ENCODE results near the gene NCK2. TPM values are rescaled to one million over a fixed set of nuclear protein-coding genes. Genes with fewer than 3 reads are reported as not detected.

Gene NCK2
- total and polyA plus RNA-seq, 2 of the 4 experiments (the other 2 are of a cell fraction), result 15.8 to 22.2 TPM

DNA sequence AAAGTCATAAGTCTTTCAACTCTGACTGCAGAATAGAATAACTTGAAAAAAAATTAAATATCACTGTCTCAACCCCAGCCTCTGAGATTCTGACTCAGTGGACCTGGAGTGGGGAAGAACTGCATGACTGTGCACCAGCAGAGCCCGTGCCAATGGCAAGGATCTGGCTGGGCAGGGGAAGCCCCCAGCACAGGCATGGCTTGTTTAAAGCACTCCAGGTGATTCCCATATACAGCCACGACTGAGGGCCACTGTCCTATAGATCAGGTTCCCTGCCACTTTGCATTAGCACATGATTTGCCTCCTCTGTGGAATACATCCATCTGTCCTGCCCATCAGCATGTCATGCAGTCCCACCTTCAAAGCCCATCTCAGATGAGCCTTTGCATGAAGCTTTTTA, 45.9 kb upstream of the NCK2 start:
- POLR2A ChIA-PET (ENCODE audit: unreplicated experiment), result no interaction called here

More for the DNA sequence above, 45.9 kb upstream of the NCK2 start:
- Histone ChIP-seq H4K5ac (ENCODE audit: low read depth, low read length) (no peak overlapping the region), H4K8ac (ENCODE audit: low read depth in 2 of 2, low read length in 2 of 2) (no peak overlapping the region), H3K4ac (ENCODE audit: low read depth, low read length) (no peak overlapping the region), H3K18ac (ENCODE audit: low read depth, low read length) (no peak overlapping the region), H3K9me1 (ENCODE audit: insufficient read depth, low read length) (no peaks in the 10 kb centered on the region), H3K4me3 (ENCODE audit: insufficient read depth, low read depth, low read length) (no peak overlapping the region), H3K4me2 (ENCODE audit: low read depth, low read length) (no peak overlapping the region), H3K27ac (ENCODE audit: insufficient read depth, low read length) (no peak overlapping the region), H2AK9ac (replicated peaks; ENCODE audit: low read depth, low read length, poor library complexity) (no peak overlapping the region), H2BK15ac (ENCODE audit: low read depth, low read length) (no peak overlapping the region), H2BK5ac (ENCODE audit: low read depth, low read length, poor library complexity, severe bottlenecking) (no peak overlapping the region), H3K9ac (ENCODE audit: low read depth, low read length) (no peak overlapping the region), H3K4me1 (ENCODE audit: control insufficient read depth, insufficient read depth, low read length) (no peaks in the 10 kb centered on the region), H2AK5ac (ENCODE audit: low read depth, low read length) (no peak overlapping the region), H2BK120ac (ENCODE audit: low read depth, low read length) (no peak overlapping the region), H2BK20ac (ENCODE audit: low read depth, low read length) (no peak overlapping the region), H3K23ac (ENCODE audit: low read depth, low read length) (no peak overlapping the region), H3K27me3 (ENCODE audit: control insufficient read depth, insufficient read depth, low read length) (peaks cover 16% of the 10 kb centered on the region), H3K36me3 (ENCODE audit: control insufficient read depth, insufficient read depth, low read length) (no peaks in the 10 kb centered on the region), H4K20me1 (ENCODE audit: insufficient read depth, low read length) (no peaks in the 10 kb centered on the region), H3K9me3 (ENCODE audit: control insufficient read depth, insufficient read depth, low read length) (no peaks in the 10 kb centered on the region), H3K14ac (replicated peaks; ENCODE audit: low read depth, low read length) (no peak overlapping the region), H3K79me1 (ENCODE audit: low read depth in 1 of 2, low read length in 2 of 2) (no peaks in the 10 kb centered on the region), H2AFZ (replicated peaks; ENCODE audit: low read length, poor library complexity) (no peak overlapping the region), H4K91ac (ENCODE audit: insufficient read depth, low read depth, low read length) (no peak overlapping the region), H3K56ac (ENCODE audit: extremely low read depth, insufficient read depth, low read length) (no peak overlapping the region)
- DNase-seq (no peak), ATAC-seq (ENCODE audit: low read depth) (no peak)
- CTCF ChIA-PET, result no interaction called here
- in situ Hi-C loops (cut with MboI; ENCODE audit: low sequenced_read_pairs) (no loop called here), intact Hi-C loops (cut with micrococcal nuclease) (no loop called here), dilution Hi-C loops (cut with HindIII; ENCODE audit: low sequenced_read_pairs, unreplicated experiment) (no loop called here)
- no CpG with 5 or more reads among the region's 2 CpGs for WGBS, 2 experiments (ENCODE audit: extremely low coverage in 2 of 2, insufficient read length in 1 of 2)
- no TSS peak for BruUV-seq (replicated peaks)
- TF ChIP-seq BHLHE40 (IDR thresholded peaks at IDR 0.05; ENCODE audit: low read depth, low read length), result no peak
- no peak for TF ChIP-seq FOS (IDR thresholded peaks at IDR 0.05; ENCODE audit: low read depth, low read length)
- TF ChIP-seq, protein P1, sequence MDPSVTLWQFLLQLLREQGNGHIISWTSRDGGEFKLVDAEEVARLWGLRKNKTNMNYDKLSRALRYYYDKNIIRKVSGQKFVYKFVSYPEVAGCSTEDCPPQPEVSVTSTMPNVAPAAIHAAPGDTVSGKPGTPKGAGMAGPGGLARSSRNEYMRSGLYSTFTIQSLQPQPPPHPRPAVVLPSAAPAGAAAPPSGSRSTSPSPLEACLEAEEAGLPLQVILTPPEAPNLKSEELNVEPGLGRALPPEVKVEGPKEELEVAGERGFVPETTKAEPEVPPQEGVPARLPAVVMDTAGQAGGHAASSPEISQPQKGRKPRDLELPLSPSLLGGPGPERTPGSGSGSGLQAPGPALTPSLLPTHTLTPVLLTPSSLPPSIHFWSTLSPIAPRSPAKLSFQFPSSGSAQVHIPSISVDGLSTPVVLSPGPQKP (IDR thresholded peaks at IDR 0.05; ENCODE audit: borderline replicate concordance, low read depth, low read length), result no peak
- no peak for TF ChIP-seq RAD21 (IDR thresholded peaks at IDR 0.05; ENCODE audit: low read length)
- no peak for TF ChIP-seq MAZ (IDR thresholded peaks at IDR 0.05; ENCODE audit: borderline replicate concordance, low read depth, low read length)
- no peak for TF ChIP-seq MXI1 (IDR thresholded peaks at IDR 0.05; ENCODE audit: borderline replicate concordance, low read depth, low read length)
- no peak for TF ChIP-seq MAFK (IDR thresholded peaks at IDR 0.05; ENCODE audit: low read depth, low read length)
- TF ChIP-seq, protein P2, sequence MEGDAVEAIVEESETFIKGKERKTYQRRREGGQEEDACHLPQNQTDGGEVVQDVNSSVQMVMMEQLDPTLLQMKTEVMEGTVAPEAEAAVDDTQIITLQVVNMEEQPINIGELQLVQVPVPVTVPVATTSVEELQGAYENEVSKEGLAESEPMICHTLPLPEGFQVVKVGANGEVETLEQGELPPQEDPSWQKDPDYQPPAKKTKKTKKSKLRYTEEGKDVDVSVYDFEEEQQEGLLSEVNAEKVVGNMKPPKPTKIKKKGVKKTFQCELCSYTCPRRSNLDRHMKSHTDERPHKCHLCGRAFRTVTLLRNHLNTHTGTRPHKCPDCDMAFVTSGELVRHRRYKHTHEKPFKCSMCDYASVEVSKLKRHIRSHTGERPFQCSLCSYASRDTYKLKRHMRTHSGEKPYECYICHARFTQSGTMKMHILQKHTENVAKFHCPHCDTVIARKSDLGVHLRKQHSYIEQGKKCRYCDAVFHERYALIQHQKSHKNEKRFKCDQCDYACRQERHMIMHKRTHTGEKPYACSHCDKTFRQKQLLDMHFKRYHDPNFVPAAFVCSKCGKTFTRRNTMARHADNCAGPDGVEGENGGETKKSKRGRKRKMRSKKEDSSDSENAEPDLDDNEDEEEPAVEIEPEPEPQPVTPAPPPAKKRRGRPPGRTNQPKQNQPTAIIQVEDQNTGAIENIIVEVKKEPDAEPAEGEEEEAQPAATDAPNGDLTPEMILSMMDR (conservative IDR thresholded peaks at IDR 0.05; ENCODE audit: low read depth, low read length), result no peak
- no peak for TF ChIP-seq RCOR1 (IDR thresholded peaks at IDR 0.05; ENCODE audit: insufficient replicate concordance, low read length)
- TF ChIP-seq POLR2A (IDR thresholded peaks at IDR 0.05; ENCODE audit: low read depth, low read length), result no peak
- no peak for TF ChIP-seq RFX5 (IDR thresholded peaks at IDR 0.05; ENCODE audit: low read depth, low read length)
- TF ChIP-seq, protein P3, sequence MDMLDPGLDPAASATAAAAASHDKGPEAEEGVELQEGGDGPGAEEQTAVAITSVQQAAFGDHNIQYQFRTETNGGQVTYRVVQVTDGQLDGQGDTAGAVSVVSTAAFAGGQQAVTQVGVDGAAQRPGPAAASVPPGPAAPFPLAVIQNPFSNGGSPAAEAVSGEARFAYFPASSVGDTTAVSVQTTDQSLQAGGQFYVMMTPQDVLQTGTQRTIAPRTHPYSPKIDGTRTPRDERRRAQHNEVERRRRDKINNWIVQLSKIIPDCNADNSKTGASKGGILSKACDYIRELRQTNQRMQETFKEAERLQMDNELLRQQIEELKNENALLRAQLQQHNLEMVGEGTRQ (IDR thresholded peaks at IDR 0.05; ENCODE audit: low read depth, low read length), result no peak
- TF ChIP-seq CHD1 (IDR thresholded peaks at IDR 0.05; ENCODE audit: low read depth, low read length), result no peak
- no peak for TF ChIP-seq CEBPB (IDR thresholded peaks at IDR 0.05; ENCODE audit: low read depth, low read length)
- TF ChIP-seq SMC3 (IDR thresholded peaks at IDR 0.05; ENCODE audit: low read depth, low read length), result no peak
- no peak for TF ChIP-seq NFE2L2 (IDR thresholded peaks at IDR 0.05; ENCODE audit: low read depth, low read length)

Data from IMR-90 (cell line).